Gastrocnemius medialis (tissue), 4 donors: ENCODE results near the gene GALP.

Experiments
- CTCF ChIP-seq, 5 experiments: fragments of 450-650 bp in 3 of 5; fragments of 200-600 bp in 2 of 5; sonication (generic) in 2 of 5; IDR thresholded peaks in 4 of 5; conservative IDR thresholded peaks in 1 of 5; 1 replicate in 4 of 5; 2 replicates in 1 of 5; pipeline ENCODE4 v1.5.1; 2016 to 2019; ENCODE audit warnings: antibody characterized with exemption in 5 of 5, mild to moderate bottlenecking in 3 of 5, moderate library complexity in 3 of 5
- POLR2A ChIP-seq, 2 donors: fragments of 450-650 bp; IDR thresholded peaks; one replicate each; pipeline ENCODE4 v1.6.1; 2017; ENCODE audit warnings: antibody characterized with exemption in 2 of 2, mild to moderate bottlenecking in 2 of 2, moderate library complexity in 2 of 2

- TF ChIP-seq CTCF (IDR thresholded peaks at IDR 0.05 in 4 of 5, conservative IDR thresholded peaks at IDR 0.05 in 1 of 5) (no peak), POLR2A (IDR thresholded peaks at IDR 0.05) (no peak)
Observed at GRCh38 chr19:56189785-56190184, 14.0 kb downstream of the GALP start.
